Activated CD4-positive, alpha-beta T cell treated with anti-CD3 and anti-CD28 coated beads, Interleukin-2, amount 10 ng/mL, durations not matched to agents 24 days and 14 days (primary cell): ENCODE measurements around the gene CSNK1E. TPM values are rescaled to one million over a fixed set of nuclear protein-coding genes. Genes with fewer than 3 reads are reported as not detected.

Source experiments
- DNase-seq: peaks from one replicate; pipeline ENCODE4 v3.0.0; 2022
- H3K27ac Mint-ChIP-seq: one replicate; pipeline ENCODE4 v1.8.0; 2022; ENCODE audit warnings: mild to moderate bottlenecking, mixed read lengths
- H3K27me3 Mint-ChIP-seq: one replicate; pipeline ENCODE4 v1.8.0; 2022; ENCODE audit warnings: mixed read lengths
- H3K36me3 Mint-ChIP-seq: one replicate; pipeline ENCODE4 v1.8.0; 2022; ENCODE audit warnings: low read depth, mild to moderate bottlenecking, mixed read lengths
- H3K4me1 Mint-ChIP-seq: one replicate; pipeline ENCODE4 v1.8.0; 2021; ENCODE audit warnings: mixed read lengths
- H3K4me3 Mint-ChIP-seq: one replicate; pipeline ENCODE4 v1.8.0; 2022; ENCODE audit warnings: mild to moderate bottlenecking, moderate library complexity, mixed read lengths
- H3K9me3 Mint-ChIP-seq: one replicate; pipeline ENCODE4 v1.8.0; 2021; ENCODE audit warnings: mixed read lengths
- intact Hi-C: fragments of 100-400 bp; cut with micrococcal nuclease; formaldehyde crosslinking; loops from one replicate; pipeline ENCODE4 v1.15.1; 2023
- total RNA-seq: library from RNA; stranded (reverse); gene quantifications from 2 replicates; pipeline ENCODE4 v1.2.3, GENCODE V29; 2022

The CSNK1E gene
- total RNA-seq, 1 donor from 2014 or later: 157 TPM

DNA sequence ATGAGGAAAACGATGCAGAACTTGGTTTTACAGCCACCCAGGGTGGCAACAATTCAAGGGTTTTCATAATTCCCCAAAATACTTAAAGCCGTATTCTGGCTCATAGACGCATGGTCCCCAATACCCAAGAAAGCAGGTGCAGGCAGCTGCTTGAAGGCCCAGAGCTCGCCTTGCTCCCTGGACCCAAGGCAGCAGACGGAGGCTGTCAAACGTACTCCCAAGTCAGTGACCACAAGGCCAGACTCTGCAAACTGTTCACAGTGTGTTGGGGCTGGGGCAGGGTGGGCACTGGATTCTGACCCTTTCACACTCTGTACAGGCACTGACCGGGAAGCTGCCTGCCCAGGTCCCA lies 65.9 kb downstream of the CSNK1E start:
- H3K4me1 Mint-ChIP-seq: no peaks in the 10 kb centered on the region
- no peaks in the 10 kb centered on the region for H3K27me3 Mint-ChIP-seq
- peaks cover 9% of the 10 kb centered on the region for H3K36me3 Mint-ChIP-seq
- DNase-seq: no peak
- H3K4me3 Mint-ChIP-seq: no peak overlapping the region
- intact Hi-C loops: no loop called here
- no peak overlapping the region for H3K27ac Mint-ChIP-seq
- no peaks in the 10 kb centered on the region for H3K9me3 Mint-ChIP-seq

DNA sequence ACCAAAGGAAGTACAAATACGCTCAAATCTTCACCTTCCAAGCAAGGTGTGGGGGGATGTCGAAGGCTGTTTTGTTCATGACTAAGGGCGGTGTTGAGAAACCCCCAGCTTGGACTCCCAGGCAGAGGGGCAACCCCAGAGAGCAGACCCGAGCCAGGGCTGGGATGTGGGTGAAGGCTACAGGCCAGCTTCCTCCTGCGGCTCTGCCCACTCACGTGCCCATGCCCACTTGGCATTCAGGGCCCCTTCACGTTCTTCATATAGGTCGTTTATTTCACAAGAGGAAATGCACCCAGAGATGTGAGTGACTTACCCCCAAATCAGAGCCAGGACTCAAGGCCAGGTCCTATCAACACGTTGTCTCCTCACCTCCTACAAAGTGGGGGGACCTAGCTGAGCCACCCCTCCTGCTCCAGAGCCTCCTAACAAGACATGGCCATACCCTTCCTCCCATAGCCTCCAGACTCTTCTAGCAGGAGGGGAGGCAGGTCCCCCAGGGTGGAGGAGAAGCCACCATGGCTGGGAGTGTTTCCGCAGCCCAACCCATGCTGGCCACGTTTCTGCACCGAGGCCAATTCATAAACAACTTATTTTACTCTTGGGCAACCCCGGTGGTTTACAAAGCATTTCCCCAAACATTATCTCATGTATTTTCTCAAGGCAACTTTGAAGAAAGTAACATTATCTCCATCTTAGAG lies 66.4 kb downstream of the CSNK1E start:
- H3K36me3 Mint-ChIP-seq: peaks cover 9% of the 10 kb centered on the region
- H3K4me3 Mint-ChIP-seq: no peak overlapping the region
- intact Hi-C loops: no loop called here
- H3K9me3 Mint-ChIP-seq: no peaks in the 10 kb centered on the region
- H3K27ac Mint-ChIP-seq: no peak overlapping the region
- no peaks in the 10 kb centered on the region for H3K4me1 Mint-ChIP-seq
- DNase-seq: no peak
- H3K27me3 Mint-ChIP-seq: no peaks in the 10 kb centered on the region

DNA sequence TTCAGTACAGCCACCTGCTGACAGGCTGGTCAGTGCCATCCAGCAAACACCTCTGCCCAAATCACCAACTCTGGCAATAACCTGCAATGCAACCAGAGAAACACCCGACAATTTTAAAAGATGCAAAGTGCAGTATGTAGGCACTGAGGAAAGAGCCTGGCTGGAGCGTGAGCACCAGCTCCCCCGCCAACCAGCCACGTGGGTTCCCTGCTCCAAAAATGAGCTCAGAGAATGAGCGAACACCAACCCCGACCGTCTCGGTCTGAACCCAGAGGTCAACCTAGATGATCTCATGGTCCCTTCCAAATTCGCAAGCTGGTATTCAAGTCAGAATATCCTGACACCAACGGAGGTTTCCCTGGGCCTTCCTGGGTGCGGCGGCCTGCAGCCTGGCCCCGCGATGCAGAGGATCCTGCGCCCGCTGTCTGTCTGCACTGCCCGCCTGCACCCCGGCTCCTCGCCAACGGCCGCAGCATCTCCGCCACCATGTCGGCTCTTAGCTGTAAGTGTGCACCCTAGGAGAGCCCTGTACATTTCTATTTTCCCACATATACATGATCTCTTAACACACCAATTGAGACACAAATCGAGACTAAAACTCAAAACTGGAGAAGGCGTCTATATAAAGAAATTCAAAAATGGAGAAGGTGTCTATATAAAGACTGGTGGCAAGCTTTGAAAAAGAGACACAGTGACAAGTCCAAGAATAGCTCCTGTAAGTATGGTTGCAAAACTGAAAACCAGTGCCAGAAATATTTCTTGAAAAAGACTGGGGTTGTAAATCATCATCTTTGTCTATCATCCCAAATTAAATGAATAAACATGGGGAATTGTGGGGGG lies 67.2 kb downstream of the CSNK1E start:
- no peaks in the 10 kb centered on the region for H3K27me3 Mint-ChIP-seq
- H3K27ac Mint-ChIP-seq: no peak overlapping the region
- H3K4me3 Mint-ChIP-seq: no peak overlapping the region
- no peaks in the 10 kb centered on the region for H3K9me3 Mint-ChIP-seq
- H3K36me3 Mint-ChIP-seq: peaks cover 9% of the 10 kb centered on the region
- intact Hi-C loops: no loop called here
- no peak for DNase-seq
- H3K4me1 Mint-ChIP-seq: no peaks in the 10 kb centered on the region

DNA sequence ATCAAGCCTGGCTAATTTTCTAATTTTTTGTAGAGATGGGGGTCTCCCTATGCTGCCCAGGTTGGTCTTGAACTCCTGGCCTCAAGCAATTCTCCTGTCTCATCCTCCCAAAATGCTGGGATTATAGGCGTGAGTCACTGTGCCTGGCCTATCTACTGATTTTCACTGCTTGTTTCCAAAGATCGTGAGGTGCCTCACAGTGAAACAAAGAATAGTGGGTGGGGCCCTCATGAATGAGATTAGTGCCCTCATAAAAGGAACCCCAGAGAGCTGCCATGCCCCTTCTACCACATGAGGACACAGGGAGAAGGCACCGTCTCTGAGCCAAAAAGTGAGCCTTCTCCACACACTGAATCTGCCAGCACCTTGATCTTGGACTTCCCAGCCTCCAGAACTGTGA lies 67.9 kb downstream of the CSNK1E start:
- H3K4me3 Mint-ChIP-seq: no peak overlapping the region
- H3K36me3 Mint-ChIP-seq: peaks cover 9% of the 10 kb centered on the region
- intact Hi-C loops: no loop called here
- no peaks in the 10 kb centered on the region for H3K9me3 Mint-ChIP-seq
- H3K27ac Mint-ChIP-seq: no peak overlapping the region
- no peaks in the 10 kb centered on the region for H3K27me3 Mint-ChIP-seq
- DNase-seq: no peak
- no peaks in the 10 kb centered on the region for H3K4me1 Mint-ChIP-seq

DNA sequence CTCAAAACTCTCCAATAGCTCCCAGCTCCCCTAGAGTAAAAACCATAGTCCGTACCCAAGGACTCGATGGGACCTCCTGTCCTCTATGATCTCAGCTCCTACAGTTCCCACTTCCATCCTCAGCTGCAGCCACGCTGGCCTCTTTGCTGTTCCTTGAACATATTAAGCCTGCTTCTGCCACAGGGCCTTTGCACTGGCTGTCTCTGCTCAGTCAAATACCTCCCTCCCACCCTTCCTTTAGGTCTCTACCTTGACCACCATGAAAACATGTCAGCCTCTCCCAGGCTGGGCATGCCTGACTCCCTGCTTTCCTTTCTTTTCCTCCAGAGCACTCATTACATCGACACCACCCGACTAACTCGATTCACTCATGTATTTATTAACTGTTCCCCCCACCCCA lies 69.0 kb downstream of the CSNK1E start:
- no peak overlapping the region for H3K4me3 Mint-ChIP-seq
- H3K27ac Mint-ChIP-seq: no peak overlapping the region
- intact Hi-C loops: no loop called here
- H3K4me1 Mint-ChIP-seq: no peaks in the 10 kb centered on the region
- H3K27me3 Mint-ChIP-seq: no peaks in the 10 kb centered on the region
- H3K36me3 Mint-ChIP-seq: peaks cover 18% of the 10 kb centered on the region
- no peak for DNase-seq
- H3K9me3 Mint-ChIP-seq: no peaks in the 10 kb centered on the region

DNA sequence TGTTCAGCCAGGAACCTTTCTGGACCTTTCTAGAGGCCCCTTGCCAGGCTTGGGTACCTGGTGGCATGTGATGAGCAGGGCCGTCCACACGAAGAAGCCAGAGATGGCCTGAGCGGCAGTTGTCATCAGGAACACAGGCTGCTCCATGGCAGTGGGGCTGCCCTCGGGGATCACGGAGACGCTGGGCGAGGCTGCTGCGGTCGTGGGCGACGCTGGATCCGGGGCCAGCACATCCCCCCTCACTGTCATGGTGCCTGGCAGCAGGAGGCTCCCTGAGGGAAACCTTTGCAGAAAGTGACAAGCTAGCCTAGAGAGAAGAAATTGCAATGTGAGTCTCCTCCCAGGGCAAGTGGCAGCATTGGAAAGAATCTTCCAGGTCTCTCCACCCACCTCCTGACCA lies 69.5 kb downstream of the CSNK1E start:
- H3K4me3 Mint-ChIP-seq: no peak overlapping the region
- no peak overlapping the region for H3K27ac Mint-ChIP-seq
- H3K36me3 Mint-ChIP-seq: peaks cover 18% of the 10 kb centered on the region
- DNase-seq: no peak
- no peaks in the 10 kb centered on the region for H3K4me1 Mint-ChIP-seq
- intact Hi-C loops: no loop called here
- no peaks in the 10 kb centered on the region for H3K9me3 Mint-ChIP-seq
- H3K27me3 Mint-ChIP-seq: no peaks in the 10 kb centered on the region

DNA sequence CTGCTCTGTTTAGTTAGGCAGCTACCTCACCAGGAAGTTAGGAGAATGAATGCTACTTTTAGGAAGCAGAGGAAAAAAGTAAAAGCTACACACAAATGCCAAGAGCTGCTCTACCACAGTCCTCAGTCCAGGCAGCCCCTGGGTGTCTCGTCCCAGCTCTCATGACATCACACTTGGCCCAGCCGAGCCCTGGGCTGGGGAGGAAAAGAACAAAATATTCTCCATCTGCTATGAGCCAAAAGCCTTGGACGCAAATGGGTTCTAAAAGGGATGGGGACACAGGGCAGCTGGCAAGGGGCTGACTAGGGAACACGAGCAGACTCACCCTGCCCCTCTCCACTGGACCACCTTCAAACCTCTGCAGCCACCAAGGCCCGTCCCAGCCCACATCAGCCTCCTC lies 70.5 kb downstream of the CSNK1E start:
- DNase-seq: no peak
- intact Hi-C loops: no loop called here
- H3K4me3 Mint-ChIP-seq: no peak overlapping the region

DNA sequence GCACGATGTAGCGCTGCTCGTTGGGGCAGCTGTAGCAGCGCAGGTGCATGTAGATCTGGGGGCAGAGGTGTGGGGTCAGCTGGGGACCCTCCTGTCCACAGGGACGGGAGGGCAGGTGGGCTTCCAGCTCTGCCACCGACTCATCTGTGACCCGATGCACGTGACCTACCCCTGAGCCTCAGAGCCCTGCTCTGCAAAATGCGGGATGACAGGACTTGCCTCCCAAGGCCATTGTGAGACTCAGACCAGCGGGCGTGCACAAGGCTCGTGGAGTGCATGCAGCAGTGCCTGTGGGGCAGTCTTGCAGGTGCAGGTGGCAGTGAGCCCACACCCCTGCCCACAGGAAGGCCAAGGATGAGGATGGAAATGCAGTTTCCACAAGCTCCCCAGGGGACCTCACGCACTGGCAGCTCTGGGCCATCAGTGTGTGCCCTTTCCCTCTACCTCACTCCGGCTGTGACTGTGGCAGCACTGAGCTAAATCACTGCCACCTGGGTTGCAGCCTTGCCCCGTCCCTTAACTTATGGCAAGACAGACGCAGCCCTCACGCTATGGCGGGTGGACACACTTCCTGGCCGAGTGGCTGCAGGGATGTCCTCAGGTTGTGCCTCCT lies 71.1 kb downstream of the CSNK1E start:
- no peak overlapping the region for H3K4me3 Mint-ChIP-seq
- no peaks in the 10 kb centered on the region for H3K27me3 Mint-ChIP-seq
- intact Hi-C loops: no loop called here
- peaks cover 18% of the 10 kb centered on the region for H3K36me3 Mint-ChIP-seq
- no peaks in the 10 kb centered on the region for H3K9me3 Mint-ChIP-seq
- H3K4me1 Mint-ChIP-seq: no peaks in the 10 kb centered on the region
- no peak for DNase-seq
- H3K27ac Mint-ChIP-seq: no peak overlapping the region

More for the DNA sequence above, 70.5 kb downstream of the CSNK1E start:
- Mint-ChIP-seq H3K27ac (no peak overlapping the region), H3K4me1 (no peaks in the 10 kb centered on the region), H3K9me3 (no peaks in the 10 kb centered on the region), H3K36me3 (peaks cover 18% of the 10 kb centered on the region), H3K27me3 (no peaks in the 10 kb centered on the region)

DNA sequence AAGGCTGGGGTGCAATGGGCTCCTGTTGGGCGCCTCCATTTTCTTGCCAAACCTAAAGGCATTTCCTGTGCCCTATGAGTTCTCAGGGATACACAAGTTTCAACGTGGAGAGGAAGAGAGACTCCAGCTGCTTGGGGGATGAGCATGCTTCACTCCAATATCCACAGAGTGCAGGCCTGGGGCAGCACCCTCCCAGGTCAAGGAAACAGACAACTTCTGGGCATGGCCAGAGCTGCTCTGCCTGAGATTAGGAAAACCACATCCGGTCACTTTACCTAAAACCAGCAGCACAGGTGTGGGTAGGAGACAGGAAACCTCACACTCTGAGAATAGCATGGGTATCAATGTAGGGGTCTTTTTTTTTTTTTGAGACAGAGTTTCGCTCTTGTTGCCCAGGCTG lies 73.1 kb downstream of the CSNK1E start:
- intact Hi-C loops: no loop called here
- Mint-ChIP-seq H3K36me3 (peaks cover 20% of the 10 kb centered on the region), H3K4me1 (peaks cover 3% of the 10 kb centered on the region), H3K9me3 (no peaks in the 10 kb centered on the region), H3K27me3 (no peaks in the 10 kb centered on the region), H3K4me3 (no peak overlapping the region), H3K27ac (no peak overlapping the region)
- no peak for DNase-seq

DNA sequence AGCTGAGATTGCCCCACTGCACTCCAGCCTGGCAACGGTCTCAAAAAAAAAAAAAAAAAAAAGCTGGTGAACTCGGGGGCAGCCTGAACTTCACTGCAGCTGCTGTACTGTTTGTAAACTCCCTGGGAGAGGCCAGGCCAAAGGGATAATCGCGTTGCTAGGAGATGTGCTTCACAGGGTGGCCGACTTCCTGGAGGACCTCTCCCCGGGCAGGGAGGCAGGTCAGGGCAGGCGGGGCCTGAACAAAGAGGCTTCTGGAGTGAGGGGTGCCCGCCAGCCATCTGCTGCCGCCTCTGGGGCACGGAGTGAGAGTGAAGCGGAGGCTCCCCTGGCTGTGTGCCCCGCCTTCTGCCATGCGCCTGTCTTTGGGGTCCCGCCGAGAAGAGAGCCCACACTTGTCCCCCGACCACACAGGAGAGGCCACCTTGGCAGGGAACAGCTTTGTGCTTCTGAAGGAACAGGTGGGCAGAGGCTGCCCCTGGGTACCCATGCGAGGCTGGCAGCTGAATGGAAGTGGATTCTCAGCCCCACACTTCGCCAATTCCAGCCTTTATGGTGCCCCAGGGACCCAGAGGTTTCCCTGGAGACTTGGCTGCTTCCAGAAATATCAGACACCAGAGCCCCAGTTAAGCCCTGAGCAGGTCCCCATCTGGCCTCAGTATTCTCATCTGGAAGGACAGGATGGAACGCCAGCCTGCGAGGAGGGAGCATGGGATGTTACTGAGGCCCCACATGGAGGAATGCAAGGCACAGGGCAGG lies 74.0 kb downstream of the CSNK1E start:
- intact Hi-C loops: no loop called here
- DNase-seq: no peak
- Mint-ChIP-seq H3K27me3 (no peaks in the 10 kb centered on the region), H3K4me3 (no peak overlapping the region), H3K4me1 (peaks cover 3% of the 10 kb centered on the region), H3K27ac (no peak overlapping the region), H3K36me3 (peaks cover 18% of the 10 kb centered on the region), H3K9me3 (no peaks in the 10 kb centered on the region)

DNA sequence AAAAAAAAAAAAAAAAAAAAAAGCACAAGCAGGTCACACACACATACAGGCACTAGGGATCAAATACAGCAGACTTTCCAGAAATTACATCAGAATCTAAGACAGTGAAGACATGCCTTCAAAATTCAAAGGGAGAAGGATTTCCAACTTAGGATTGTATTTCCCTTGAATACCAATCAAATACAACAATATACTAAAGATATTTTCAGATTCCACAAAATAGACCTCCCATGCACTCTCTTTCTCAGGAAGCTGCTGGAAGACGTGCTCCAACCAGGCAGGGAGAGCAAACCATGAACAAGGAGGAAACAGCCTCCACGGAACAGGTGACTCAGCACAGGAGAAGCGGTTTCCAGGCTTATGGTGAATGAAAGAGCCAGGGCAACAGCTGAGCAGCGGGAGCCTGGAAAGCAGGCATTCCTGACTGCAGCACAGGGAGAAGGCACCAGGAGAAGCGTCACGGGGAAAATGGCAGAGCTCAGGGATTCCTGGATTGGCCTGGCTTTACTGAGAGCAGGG lies 76.4 kb downstream of the CSNK1E start:
- Mint-ChIP-seq H3K4me1 (peaks cover 3% of the 10 kb centered on the region), H3K4me3 (no peak overlapping the region), H3K36me3 (peaks cover 18% of the 10 kb centered on the region), H3K27ac (no peak overlapping the region), H3K9me3 (no peaks in the 10 kb centered on the region), H3K27me3 (no peaks in the 10 kb centered on the region)
- intact Hi-C loops: no loop called here
- DNase-seq: no peak
